GM12878 (cell line): ENCODE results near the gene PITPNM1. TPM values are rescaled to one million over a fixed set of nuclear protein-coding genes. Genes with fewer than 3 reads are reported as not detected.

Source experiments
- BCLAF1 ChIP-seq: fragments of 450-650 bp; IDR thresholded peaks from 2 replicates; pipeline ENCODE4 v1.6.1; 2017; ENCODE audit warnings: antibody characterized with exemption, mild to moderate bottlenecking, moderate library complexity
- GATAD2B ChIP-seq: fragments of 450-650 bp; conservative IDR thresholded peaks from 2 replicates; pipeline ENCODE4 v1.6.1; 2017; ENCODE audit warnings: low read depth, mild to moderate bottlenecking, moderate library complexity
- NR2F1 ChIP-seq: fragments of 450-650 bp; conservative IDR thresholded peaks from 2 replicates; pipeline ENCODE4 v1.6.1; 2017; ENCODE audit warnings: mild to moderate bottlenecking
- SMARCA5 ChIP-seq: fragments of 450-650 bp; IDR thresholded peaks from 2 replicates; pipeline ENCODE4 v1.6.1; 2017; ENCODE audit warnings: mild to moderate bottlenecking
- polyA plus RNA-seq, 11 experiments: library from polyadenylated mRNA; depleted of rRNA in 4 of 11; unstranded in 6 of 11; stranded (reverse) in 5 of 11; fragments of >200 nt; fragmentation: Nextera tagmentation in 4 of 11; fragmentation: Illumina TruSeq in 1 of 11; extraction: Ambion mirVana in 4 of 11; extraction: Trizol in 1 of 11; gene quantifications; 1 replicate in 1 of 11; 2 replicates in 10 of 11; pipeline versions ENCODE4 v1.2.1 to v1.2.3, GENCODE V29; 2011 to 2016; ENCODE audit warnings: inconsistent platforms in 2 of 11, missing spikeins in 2 of 11, low read depth in 1 of 11
- total RNA-seq, 4 experiments: library from RNA; depleted of rRNA in 3 of 4; stranded (reverse); fragments of >200 nt in 3 of 4; fragmentation: Illumina TruSeq in 1 of 4; extraction: Trizol in 1 of 4; gene quantifications; 2 replicates each; pipeline versions ENCODE4 v1.2.1 to v1.2.3, GENCODE V29; 2013 to 2021
- TF ChIP-seq, protein P1 (sequence below): fragments of 450-650 bp; conservative IDR thresholded peaks from 2 replicates; pipeline ENCODE4 v1.6.1; 2017; ENCODE audit warnings: mild to moderate bottlenecking, moderate library complexity

The PITPNM1 gene
- total and polyA plus RNA-seq, 10 of the 15 experiments (the other 5 are each of a cell fraction or from before 2014, with no cell fraction given) = 0.11 to 56.8 (median 16.5) TPM

- TF ChIP-seq, protein P1, sequence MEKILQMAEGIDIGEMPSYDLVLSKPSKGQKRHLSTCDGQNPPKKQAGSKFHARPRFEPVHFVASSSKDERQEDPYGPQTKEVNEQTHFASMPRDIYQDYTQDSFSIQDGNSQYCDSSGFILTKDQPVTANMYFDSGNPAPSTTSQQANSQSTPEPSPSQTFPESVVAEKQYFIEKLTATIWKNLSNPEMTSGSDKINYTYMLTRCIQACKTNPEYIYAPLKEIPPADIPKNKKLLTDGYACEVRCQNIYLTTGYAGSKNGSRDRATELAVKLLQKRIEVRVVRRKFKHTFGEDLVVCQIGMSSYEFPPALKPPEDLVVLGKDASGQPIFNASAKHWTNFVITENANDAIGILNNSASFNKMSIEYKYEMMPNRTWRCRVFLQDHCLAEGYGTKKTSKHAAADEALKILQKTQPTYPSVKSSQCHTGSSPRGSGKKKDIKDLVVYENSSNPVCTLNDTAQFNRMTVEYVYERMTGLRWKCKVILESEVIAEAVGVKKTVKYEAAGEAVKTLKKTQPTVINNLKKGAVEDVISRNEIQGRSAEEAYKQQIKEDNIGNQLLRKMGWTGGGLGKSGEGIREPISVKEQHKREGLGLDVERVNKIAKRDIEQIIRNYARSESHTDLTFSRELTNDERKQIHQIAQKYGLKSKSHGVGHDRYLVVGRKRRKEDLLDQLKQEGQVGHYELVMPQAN = peak; percentile 78
- TF ChIP-seq GATAD2B (0 out of 2 replicates have a peak, but pooled peaks have one; percentile 83), BCLAF1 (no peak), SMARCA5 (no peak; the same call in 1 of the 2 replicates), NR2F1 (peak; percentile 60; the same call in 1 of the 2 replicates)
Measured at GRCh38 chr11:67468759-67469507, 36.2 kb downstream of the PITPNM1 start, which contains the start of gene TMEM134 (continued).
